Measurements from ENCODE around the gene S100A2.

DNA sequence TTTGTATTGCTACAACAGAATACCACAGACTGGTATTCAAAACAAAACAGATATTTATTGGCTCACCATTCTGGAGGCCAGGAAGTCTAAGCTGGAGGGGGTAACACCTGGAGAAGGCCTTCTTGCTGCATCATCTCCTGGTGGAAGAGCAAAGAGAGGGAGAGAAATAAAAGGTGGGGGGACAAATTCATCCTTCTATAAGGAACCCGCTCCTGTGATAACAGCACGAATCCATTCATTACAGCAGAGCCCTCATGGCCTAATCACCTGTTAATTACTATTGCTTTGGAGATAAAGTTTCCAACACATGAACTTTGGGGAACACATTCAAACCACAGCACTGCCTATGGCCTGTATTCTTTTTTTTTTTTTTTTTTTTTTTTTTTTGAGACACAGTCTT, 5.4 kb downstream of the S100A2 start:
- TF ChIP-seq, protein P1, sequence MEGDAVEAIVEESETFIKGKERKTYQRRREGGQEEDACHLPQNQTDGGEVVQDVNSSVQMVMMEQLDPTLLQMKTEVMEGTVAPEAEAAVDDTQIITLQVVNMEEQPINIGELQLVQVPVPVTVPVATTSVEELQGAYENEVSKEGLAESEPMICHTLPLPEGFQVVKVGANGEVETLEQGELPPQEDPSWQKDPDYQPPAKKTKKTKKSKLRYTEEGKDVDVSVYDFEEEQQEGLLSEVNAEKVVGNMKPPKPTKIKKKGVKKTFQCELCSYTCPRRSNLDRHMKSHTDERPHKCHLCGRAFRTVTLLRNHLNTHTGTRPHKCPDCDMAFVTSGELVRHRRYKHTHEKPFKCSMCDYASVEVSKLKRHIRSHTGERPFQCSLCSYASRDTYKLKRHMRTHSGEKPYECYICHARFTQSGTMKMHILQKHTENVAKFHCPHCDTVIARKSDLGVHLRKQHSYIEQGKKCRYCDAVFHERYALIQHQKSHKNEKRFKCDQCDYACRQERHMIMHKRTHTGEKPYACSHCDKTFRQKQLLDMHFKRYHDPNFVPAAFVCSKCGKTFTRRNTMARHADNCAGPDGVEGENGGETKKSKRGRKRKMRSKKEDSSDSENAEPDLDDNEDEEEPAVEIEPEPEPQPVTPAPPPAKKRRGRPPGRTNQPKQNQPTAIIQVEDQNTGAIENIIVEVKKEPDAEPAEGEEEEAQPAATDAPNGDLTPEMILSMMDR (IDR thresholded peaks at IDR 0.05): no peak
- TF ChIP-seq POLR2A (IDR thresholded peaks at IDR 0.05; ENCODE audit: low read length) (no peak), SMC3 (IDR thresholded peaks at IDR 0.05) (no peak), MAZ (IDR thresholded peaks at IDR 0.05; ENCODE audit: borderline replicate concordance, low read depth, low read length) (no peak), EP300 (IDR thresholded peaks at IDR 0.05) (no peak), GATA3 (IDR thresholded peaks at IDR 0.05; ENCODE audit: borderline replicate concordance) (no peak), PHF8 (IDR thresholded peaks at IDR 0.05; ENCODE audit: borderline replicate concordance, low read depth) (no peak), RFX5 (IDR thresholded peaks at IDR 0.05) (no peak), RAD21 (conservative IDR thresholded peaks at IDR 0.05 in 1 of 2, IDR thresholded peaks at IDR 0.05 in 1 of 2) (no peak)
- TF ChIP-seq, protein P2, sequence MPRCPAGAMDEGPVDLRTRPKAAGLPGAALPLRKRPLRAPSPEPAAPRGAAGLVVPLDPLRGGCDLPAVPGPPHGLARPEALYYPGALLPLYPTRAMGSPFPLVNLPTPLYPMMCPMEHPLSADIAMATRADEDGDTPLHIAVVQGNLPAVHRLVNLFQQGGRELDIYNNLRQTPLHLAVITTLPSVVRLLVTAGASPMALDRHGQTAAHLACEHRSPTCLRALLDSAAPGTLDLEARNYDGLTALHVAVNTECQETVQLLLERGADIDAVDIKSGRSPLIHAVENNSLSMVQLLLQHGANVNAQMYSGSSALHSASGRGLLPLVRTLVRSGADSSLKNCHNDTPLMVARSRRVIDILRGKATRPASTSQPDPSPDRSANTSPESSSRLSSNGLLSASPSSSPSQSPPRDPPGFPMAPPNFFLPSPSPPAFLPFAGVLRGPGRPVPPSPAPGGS (IDR thresholded peaks at IDR 0.05): no peak

Measured in A549 (cell line).